Fibroblast of villous mesenchyme (primary cell): ENCODE measurements around the gene THBS4. TPM values are rescaled to one million over a fixed set of nuclear protein-coding genes. Genes with fewer than 3 reads are reported as not detected.

Experiments
- DNase-seq: peaks from one replicate; pipeline ENCODE4 v3.0.0-alpha.2; 2010; ENCODE audit warnings: low read depth
- H3K4me3 ChIP-seq: 2 replicates; pipeline ENCODE4 v1.5.1; 2011; ENCODE audit warnings: low read depth, mild to moderate bottlenecking, low read length
- CTCF ChIP-seq: IDR thresholded peaks from 2 replicates; pipeline ENCODE4 v1.5.1; 2012; ENCODE audit warnings: low read depth, mild to moderate bottlenecking, low read length; ENCODE audit not compliant: insufficient read depth
- total RNA-seq: library from RNA; depleted of rRNA; stranded (reverse); fragments of >200 nt; gene quantifications from 2 replicates; pipeline ENCODE4 v1.2.3, GENCODE V29; 2012

THBS4 gene
- total RNA-seq, 1 donor, result under 0.01 TPM

- no peak for DNase-seq
- no peak overlapping the region for H3K4me3 ChIP-seq
- no peak for TF ChIP-seq CTCF
Observed at GRCh38 chr5:80067531-80068245, 32.5 kb downstream of the THBS4 start.

- TF ChIP-seq CTCF, result no peak
- no peak for DNase-seq
- H3K4me3 ChIP-seq, result no peak overlapping the region
Observed at GRCh38 chr5:80068246-80068636, 33.1 kb downstream of the THBS4 start.

GRCh38 chr5:80068775-80069174, 33.6 kb downstream of the THBS4 start:
- DNase-seq, result no peak
- no peak overlapping the region for H3K4me3 ChIP-seq
- TF ChIP-seq CTCF, result no peak

- H3K4me3 ChIP-seq, result no peak overlapping the region
- TF ChIP-seq CTCF, result no peak
- no peak for DNase-seq
Observed at GRCh38 chr5:80069251-80069800, 34.2 kb downstream of the THBS4 start.

GRCh38 chr5:80069918-80070318, 34.8 kb downstream of the THBS4 start:
- no peak overlapping the region for H3K4me3 ChIP-seq
- DNase-seq, result no peak
- TF ChIP-seq CTCF, result no peak

GRCh38 chr5:80070338-80071056, 35.3 kb downstream of the THBS4 start:
- no peak overlapping the region for H3K4me3 ChIP-seq
- no peak for TF ChIP-seq CTCF
- DNase-seq, result no peak
